Stimulated activated CD4-positive, alpha-beta T cell treated with anti-CD3 and anti-CD28 coated beads, Interleukin-4, amount 100 ng/mL, for 1 hour (primary cell): Measurements from ENCODE around the gene FBXW4.
"Not testable (repeated sequence)": the region's sequence is repeated elsewhere in the genome, so short reads cannot be mapped to it uniquely, and the experiment has no call there.

Experiments used
- DNase-seq: peaks from one replicate; pipeline ENCODE4 v3.0.0-alpha.2; 2020

The FBXW4 gene

GRCh38 chr10:101650863-101651262 lies 44.1 kb downstream of the FBXW4 start:
- DNase-seq, result no peak

- no peak for DNase-seq
Measured at GRCh38 chr10:101649525-101650085, 45.4 kb downstream of the FBXW4 start.

GRCh38 chr10:101647255-101647654 lies 47.7 kb downstream of the FBXW4 start:
- no peak for DNase-seq

- DNase-seq, result no peak
Measured at GRCh38 chr10:101646364-101646763, 48.6 kb downstream of the FBXW4 start.

- DNase-seq, result no peak
Measured at GRCh38 chr10:101645659-101646058, 49.3 kb downstream of the FBXW4 start.

GRCh38 chr10:101644002-101644401 lies 51.0 kb downstream of the FBXW4 start:
- no peak for DNase-seq

- no peak for DNase-seq
Measured at GRCh38 chr10:101643546-101643945, 51.4 kb downstream of the FBXW4 start.

GRCh38 chr10:101639141-101639900 lies 55.6 kb downstream of the FBXW4 start:
- DNase-seq, result no peak

- DNase-seq, result not testable (repeated sequence)
Measured at GRCh38 chr10:101633510-101633909, 61.5 kb downstream of the FBXW4 start.

GRCh38 chr10:101631821-101632475 lies 63.0 kb downstream of the FBXW4 start:
- DNase-seq, result no peak

- DNase-seq, result no peak
Measured at GRCh38 chr10:101630633-101630920, 64.4 kb downstream of the FBXW4 start.

- DNase-seq, result no peak
Measured at GRCh38 chr10:101629837-101630632, 64.9 kb downstream of the FBXW4 start.

- no peak for DNase-seq
Measured at GRCh38 chr10:101625821-101626412, 69.1 kb downstream of the FBXW4 start.

GRCh38 chr10:101624526-101625102 lies 70.4 kb downstream of the FBXW4 start:
- DNase-seq, result no peak

- DNase-seq, result no peak
Measured at GRCh38 chr10:101623528-101623927, 71.4 kb downstream of the FBXW4 start.

- no peak for DNase-seq
Measured at GRCh38 chr10:101619983-101620382, 75.0 kb downstream of the FBXW4 start.

GRCh38 chr10:101618871-101619270 lies 76.1 kb downstream of the FBXW4 start:
- no peak for DNase-seq

- no peak for DNase-seq
Measured at GRCh38 chr10:101617824-101618568, 77.0 kb downstream of the FBXW4 start.

GRCh38 chr10:101617102-101617823 lies 77.7 kb downstream of the FBXW4 start:
- DNase-seq, result no peak

GRCh38 chr10:101616415-101617101 lies 78.4 kb downstream of the FBXW4 start:
- no peak for DNase-seq
